ENCODE results near the gene NDUFS7.

DNA sequence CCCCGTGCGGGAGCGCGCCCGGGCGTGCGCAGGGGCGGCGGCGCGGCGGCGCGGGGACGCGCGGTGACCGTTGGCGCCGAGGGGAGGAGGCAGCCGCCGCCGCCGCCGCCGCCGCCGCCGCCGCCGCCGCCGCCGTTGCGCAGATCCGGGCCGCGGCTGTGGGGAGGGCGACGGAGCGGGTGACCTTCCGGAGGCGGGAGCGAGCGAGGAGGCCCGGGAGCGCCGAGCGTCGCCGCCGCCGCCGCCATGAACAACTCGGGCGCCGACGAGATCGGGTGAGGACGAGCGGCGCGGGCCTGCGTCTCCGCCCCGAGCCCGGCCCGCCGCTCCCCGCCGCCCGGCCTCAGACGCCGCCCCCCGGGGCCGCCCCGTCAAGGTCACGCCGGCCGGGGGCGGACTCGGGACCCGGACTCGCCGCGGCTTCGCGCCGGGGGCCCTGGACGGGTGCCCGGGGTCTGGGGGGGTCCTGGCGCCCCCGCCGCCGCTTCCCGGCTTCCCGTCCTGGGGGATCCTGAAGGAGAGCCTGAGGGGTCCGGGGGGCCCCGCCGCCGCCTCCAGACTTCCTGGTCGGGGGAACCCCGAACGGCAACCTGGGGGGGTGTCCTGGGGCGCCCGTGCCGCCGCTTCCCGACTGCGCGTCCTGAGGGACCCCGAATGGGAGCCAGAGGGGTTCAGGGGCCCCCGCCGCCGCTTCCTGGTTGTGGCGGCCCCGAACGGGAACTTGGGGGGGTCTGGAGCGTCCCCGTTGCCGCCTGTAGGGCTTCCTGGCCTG lies 24.0 kb downstream of the NDUFS7 start, which contains the start of gene DAZAP1:
- TF ChIP-seq MXI1 (IDR thresholded peaks at IDR 0.05; ENCODE audit: low read depth, low read length) (no peak), POLR2A (IDR thresholded peaks at IDR 0.05; ENCODE audit: low read depth, low read length) (peak; percentile 46), GABPA (IDR thresholded peaks at IDR 0.05; ENCODE audit: low read depth) (no peak), MYC (IDR thresholded peaks at IDR 0.05; ENCODE audit: insufficient read depth, insufficient read length, insufficient replicate concordance, low read length, severe bottlenecking) (no peak), PAX8 (IDR thresholded peaks at IDR 0.05) (no peak)

Data from GM12878 (cell line).